ENCODE results near the gene MSH3.
"Not testable (repeated sequence)": the region's sequence is repeated elsewhere in the genome, so short reads cannot be mapped to it uniquely, and the experiment has no call there.

The MSH3 gene

DNA sequence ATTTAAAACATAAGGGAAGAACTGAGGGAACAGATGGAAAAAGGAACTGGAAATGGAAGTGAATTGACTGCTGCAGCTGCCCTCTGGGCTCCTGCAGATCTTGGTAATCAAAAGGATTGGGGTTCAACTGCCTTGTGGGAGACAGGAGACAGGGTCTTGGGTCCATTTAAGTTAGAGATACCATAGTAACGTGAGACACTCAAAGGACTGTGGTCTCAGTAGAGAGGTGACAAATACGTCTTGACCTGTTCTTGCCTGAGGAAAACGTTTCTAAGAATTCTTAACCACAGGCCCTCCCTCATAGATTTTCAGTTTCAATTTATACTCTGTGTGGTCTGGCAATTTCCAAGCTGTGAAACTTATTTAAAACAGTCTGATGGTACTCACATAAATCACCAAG is 101.2 kb downstream of the MSH3 start:
- DNase-seq (ENCODE audit: low spot score), result no peak

DNA sequence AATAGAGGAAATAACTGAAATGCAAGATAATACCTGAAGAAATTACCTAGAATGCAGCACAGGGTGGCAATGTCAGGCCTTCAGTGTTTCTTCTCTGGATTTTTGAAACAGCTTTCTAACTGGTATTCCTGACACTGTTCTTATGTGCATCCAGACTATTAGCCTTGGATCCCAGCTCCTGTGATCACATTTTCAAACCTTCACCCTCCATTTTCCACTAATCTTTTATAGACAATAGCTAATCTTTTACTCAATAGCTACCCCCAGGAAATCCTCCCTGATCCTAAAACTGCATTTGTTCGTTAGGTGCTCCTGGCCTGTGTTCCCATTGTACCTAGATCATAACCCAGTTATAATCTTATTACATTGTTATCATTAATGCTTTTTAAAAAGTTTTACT is 101.8 kb downstream of the MSH3 start:
- no peak for DNase-seq (ENCODE audit: low spot score)

DNA sequence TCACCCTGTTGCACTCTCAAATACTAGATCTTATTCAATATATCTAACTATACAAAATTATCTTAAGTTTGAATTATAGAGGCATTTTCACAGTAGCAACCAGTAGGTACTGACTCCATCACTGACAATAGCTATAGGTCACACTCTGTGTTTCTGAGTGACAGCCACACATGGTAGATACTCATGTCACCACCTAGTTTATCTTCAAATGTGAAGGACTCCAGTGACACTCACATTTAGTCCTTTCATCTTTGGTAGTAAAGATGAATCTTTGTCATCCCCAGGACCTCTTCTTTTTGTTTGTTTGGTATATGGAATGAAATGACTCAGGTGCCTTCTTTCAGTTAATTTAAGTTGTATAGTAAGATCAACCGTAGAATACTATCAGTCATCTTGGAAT is 102.8 kb downstream of the MSH3 start:
- DNase-seq (ENCODE audit: low spot score), result no peak

DNA sequence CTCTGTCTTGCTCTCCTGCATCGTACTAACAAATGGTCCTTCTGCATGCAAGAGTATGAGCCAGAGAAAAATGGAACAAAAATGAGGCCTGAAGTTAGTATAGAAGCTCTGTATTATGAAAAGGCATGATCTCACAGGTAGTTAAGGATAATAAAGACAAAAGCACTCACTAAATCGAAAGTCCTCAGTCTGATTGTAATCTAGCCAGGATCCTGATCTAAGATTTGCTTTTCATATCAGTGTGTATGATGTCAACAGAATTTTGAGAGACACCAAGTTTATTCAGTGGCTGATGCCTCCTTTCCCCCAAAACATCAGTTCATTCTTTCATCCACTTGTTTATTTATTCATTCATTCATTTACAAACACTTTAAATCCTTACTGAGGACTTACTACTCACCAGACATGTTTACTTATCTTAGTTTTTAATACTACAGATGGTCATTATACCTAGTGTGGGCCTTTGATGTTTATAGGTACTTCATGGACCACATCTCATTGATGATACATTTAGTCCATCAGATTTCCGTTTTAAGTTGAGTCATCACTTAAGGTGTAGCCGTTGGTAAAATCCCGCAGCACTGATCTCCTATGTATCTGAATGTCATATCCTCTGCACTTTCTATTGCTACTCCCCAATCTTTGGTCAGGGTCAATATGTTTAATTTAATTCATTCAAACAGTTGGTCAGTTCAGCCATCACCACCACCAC is 105.6 kb downstream of the MSH3 start:
- DNase-seq (ENCODE audit: low spot score), result no peak

DNA sequence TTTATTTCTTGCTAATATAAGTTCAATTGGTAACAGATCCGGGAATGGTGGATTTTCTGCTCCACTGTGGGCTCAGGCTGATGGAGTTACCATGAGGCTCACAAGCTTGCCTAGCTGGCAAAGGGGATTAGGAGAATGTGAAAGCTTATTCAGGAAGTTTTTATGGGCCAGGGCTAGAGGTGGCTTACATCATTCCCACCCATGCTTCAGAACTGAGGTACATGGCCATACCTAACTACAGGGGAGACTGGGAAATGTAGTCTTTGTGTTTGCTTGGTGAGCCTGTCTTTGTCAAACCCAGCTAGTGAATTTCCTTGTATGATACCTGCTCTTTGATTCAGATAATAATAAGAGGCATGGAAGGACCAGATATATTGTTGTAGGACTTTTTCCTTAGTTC is 106.2 kb downstream of the MSH3 start:
- DNase-seq (ENCODE audit: low spot score), result no peak

DNA sequence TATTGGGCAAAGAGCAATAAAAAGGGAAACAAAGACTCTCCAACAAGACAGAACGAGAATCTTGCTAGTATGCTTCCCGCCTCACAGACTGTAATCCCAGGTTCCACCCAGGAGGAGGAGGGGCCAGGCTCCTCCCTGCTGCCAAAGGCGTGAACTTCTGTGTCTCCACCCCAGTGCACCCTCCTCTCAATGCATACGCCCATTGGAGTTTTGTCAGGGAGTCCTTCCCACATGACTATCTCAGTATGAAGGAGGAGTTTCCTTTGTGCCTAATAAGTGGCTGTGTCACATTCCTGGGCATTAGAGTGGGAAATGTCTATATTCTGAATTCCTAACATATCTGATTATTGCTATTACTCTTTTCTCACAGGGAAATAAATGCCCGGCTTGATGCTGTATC is 106.7 kb downstream of the MSH3 start:
- DNase-seq (ENCODE audit: low spot score), result no peak

DNA sequence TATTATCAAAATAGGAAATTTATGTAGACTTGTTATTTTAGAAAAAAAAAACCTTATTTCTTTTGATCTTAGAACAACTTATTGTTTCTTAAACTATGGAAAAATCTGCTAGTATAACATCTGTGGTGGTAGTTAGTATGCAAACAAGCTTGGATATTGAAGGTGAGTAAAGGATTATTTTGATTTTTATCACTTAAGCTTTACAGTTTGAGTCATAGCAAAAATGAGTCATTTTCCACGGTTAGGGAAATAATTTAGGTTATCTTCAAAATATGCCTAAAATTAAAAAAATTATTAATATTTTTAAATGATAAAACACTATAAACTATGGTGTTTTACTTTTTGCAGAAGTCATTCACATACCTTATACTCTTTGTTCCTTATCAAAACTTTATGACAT is 107.5 kb downstream of the MSH3 start:
- no peak for DNase-seq (ENCODE audit: low spot score)

DNA sequence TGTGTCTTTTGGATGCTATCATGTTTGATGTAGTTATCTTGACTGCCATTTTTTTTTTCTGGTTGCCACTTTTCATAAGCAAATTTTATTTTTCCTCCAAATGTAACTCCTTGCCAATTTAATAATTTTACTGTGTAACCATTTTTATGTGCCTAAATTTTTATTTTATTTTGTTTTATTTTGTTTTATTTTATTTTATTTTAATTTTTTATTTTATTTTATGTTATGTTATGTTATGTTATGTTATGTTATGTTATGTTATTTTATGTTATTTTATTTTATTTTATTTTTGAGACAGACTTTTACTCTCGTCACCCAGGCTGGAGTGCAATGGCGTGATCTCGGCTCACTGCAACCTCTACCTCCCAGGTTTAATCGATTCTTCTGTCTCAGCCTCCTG is 108.1 kb downstream of the MSH3 start:
- no peak for DNase-seq (ENCODE audit: low spot score)

DNA sequence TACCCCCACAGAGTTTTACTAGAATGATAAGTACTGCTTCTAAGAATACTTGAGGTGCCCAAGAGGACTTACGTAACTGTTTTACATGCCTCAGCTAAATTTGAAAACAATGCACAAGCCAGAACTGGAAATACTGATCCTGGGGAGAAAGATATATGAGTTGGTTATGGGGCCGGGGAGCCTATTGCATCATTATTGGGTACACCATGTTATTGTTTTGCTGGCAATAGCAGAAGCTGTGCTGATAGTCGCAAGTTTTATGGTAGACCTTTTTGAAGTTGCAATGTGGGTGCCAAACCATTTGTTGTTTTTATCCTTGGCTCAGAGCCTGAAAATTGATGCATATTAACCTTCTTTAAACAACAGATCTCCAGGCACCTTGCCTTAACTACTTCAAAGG is 108.8 kb downstream of the MSH3 start:
- DNase-seq (ENCODE audit: low spot score), result no peak

DNA sequence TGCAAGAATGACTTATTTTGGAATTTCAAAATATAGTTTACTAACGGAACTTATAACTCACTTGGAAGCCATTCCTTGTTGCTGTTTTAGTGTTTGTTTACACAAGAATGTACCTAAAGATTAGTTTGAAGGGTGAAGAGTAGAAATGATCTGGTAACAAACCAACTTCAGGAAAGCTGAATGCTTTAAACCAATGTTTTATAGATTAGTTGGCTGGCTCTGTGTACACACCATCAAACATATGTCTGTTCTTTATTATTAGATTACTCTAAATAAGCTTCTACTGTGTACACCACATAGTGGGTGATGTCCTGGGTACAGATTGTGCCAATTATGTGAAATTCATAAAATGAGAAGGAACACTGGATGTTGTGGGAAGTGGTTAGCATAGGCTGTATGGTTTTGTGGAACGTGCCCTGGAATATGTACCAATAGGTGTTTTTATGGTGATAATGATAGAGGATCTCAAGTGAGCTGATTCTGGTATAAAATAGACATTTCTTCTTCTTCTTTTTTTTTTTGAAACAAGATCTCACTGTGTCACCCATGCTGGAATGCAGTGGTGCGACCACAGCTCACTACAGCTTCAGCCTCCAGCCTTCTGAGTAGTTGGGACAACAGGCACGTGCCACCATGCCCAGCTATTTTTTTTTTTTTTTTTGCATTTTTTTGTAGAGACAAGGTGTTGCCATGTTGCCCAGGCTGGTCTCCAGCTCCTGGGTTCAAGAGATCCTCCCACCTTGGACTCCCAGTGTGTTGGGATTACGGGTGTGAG is 109.6 kb downstream of the MSH3 start:
- no peak for DNase-seq (ENCODE audit: low spot score)

DNA sequence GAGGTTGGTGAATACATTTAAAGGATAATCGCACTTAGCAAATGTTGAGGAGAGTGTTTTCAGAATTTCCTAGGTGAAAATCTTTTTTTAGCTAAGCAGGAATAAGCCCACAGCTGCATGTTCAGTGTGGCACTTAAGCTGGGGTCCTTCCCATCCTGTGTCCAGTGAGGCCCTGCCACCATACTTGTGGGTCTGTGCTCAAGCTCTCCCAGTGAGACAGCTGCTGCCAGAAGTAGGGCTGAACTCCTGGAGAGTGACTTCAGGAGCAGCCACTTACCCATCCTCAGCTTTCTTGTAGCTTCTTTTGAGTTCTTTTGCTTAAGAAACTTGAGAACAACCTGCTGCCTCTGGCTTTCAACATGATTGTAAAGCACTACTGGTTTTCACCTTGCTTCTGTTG is 110.3 kb downstream of the MSH3 start:
- DNase-seq (ENCODE audit: low spot score), result no peak

DNA sequence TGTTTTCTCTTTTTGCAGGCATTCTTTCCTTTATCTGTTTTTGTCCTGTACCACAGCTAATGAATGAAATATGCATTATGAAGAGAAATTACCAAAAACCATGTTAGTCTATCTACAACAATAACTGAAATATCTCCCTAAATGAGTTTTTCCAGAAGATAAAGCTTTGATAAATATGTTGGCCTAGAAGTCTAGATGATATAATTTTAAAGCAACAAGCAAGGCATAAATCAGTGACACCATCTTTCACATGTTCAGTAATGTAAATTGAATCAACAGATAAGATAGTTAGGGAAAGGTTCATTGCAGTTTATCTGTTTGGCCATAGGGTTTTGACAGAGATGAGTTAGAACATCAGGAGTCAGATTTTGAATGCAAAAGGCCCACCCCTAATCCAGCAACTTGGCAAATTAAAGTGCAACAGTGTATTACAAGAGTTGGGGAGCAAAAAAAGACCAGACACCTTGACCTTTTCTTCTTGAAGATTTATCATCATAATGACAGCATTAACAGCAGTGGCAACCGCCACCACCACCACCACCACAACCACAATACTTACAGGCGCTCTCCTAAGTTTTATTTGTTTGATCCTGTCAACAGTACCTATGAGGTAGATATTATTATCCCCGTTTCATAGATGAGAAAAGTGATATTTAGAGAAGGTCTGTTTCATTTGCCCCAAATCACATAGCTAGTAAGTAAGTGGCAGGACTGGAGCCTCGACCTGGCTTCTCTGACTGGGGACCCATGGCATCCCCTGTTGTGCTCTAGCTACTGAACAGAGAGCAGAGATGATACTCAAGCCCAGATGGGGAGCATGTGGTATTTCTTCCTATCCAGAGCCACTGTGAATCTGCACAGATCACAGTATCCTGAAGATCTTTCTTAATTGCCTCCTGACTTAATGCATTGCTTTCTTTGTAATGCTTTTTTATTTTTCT is 123.2 kb downstream of the MSH3 start:
- DNase-seq (ENCODE audit: low spot score), result no peak

DNA sequence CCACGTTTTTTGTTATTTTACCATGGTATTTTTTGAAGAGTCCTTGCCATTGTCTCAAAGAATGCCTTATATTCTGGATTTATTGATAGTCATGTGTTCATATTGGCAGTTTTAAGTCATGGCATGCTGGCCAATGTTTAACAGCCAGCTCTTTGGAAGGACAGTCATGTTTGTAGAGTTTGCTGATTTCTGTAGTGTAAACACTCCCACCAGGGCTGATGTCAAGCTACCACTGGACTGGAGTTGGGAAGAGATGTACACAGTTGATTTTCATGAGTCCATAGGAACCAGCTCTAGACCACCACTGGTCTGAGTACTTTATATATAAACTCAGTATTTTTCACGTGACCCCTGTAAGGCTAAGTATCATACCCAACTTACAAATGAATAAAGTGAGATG is 125.6 kb downstream of the MSH3 start:
- no peak for DNase-seq (ENCODE audit: low spot score)

DNA sequence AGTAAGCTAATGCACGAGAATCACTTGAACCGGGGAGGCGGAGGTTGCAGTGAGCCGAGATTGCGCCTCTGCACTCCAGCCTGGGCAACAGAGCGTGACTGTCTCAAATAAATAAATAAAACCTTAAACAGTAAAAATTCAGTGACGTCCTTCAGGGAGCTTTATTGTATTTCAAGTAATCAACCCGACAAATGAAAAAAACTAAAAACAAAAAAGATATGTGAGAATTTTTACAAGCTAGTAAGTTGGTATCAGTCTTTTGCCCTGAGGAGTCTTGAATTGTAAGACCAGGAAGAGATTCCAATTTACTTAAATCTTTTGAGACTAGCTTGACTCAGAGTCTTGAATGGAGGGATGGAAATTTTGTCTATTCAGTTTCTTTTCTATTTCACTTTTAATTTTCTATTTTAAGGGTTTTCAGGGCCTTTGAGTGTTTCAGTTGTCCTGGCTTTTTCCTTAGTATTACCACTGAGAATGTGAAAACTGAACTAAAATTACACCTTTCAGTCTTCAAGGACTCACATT is 126.4 kb downstream of the MSH3 start:
- DNase-seq (ENCODE audit: low spot score), result no peak

DNA sequence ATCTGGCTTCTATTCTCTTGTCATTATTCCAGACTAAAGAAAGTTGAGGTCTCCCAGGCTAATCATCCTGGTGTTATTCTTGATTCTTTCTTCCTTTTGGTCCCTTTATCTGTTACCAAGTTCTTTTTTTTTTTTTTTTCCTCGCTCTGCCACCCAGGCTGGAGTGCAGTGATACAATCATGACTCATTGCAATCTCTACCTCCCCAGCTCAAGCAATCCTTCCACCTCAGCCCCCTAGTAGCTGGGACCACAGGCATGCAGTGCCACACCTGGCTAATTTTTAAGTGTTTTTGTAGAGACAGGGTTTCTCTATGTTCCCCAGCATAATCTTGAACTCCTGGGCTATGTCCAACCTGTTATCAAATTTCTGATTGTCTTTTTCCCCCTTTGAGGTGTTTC is 126.9 kb downstream of the MSH3 start:
- no peak for DNase-seq (ENCODE audit: low spot score)

DNA sequence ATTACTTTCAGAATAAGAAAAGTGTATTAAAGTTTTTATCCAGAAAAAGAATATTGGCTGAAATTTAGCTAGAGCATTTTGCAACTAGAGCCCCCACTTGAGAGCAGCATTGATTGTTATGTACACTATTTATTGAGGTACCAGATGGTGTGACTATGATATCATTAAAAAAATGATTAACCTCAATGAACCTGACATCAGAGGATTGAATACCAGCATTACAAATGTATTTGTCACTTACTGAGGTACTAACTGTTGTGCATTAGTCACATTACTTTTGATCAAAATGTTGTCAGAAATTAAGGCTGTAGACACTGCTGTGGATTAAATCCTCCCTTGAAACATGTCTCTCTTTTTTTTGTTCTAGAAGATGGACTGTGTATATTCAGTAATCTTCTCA is 128.2 kb downstream of the MSH3 start:
- DNase-seq (ENCODE audit: low spot score), result no peak

DNA sequence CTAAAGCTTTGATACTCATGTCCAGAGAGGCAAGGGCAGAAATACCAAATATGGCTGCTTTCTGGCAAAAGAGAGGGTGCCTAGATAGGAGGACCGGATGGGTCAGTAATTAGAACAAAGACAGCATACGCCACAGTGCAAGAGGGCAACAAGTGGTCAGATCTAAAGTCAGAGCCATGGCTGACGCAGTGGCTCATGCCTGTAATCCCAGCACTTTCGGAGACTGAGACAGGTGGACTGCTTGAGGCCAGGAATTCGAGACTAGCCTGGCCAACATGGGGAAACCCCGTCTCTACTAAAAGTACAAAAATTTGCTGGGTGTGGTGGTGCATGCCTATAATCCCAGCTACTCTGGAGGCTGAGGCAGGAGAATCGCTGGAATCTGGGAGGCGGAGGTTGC is 129.3 kb downstream of the MSH3 start:
- not testable (repeated sequence) for DNase-seq (ENCODE audit: low spot score)

DNA sequence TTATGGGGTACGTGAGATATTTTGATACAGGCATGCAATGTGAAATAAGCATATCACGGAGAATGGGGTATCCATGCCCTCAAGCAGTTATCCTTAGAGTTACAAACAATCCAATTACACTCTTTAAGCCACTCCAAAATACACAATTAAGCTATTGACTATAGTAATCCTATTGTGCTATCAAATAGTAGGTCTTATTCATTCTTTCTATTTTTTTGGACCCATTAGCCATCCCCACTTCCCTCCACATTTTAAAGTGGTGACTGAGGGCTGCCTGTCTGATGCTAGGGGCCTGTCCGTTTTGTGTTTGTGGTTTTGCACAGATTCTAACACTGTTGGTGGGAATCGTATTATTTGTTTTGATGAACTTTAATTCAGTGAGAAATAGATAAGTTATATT is 130.0 kb downstream of the MSH3 start:
- no peak for DNase-seq (ENCODE audit: low spot score)

DNA sequence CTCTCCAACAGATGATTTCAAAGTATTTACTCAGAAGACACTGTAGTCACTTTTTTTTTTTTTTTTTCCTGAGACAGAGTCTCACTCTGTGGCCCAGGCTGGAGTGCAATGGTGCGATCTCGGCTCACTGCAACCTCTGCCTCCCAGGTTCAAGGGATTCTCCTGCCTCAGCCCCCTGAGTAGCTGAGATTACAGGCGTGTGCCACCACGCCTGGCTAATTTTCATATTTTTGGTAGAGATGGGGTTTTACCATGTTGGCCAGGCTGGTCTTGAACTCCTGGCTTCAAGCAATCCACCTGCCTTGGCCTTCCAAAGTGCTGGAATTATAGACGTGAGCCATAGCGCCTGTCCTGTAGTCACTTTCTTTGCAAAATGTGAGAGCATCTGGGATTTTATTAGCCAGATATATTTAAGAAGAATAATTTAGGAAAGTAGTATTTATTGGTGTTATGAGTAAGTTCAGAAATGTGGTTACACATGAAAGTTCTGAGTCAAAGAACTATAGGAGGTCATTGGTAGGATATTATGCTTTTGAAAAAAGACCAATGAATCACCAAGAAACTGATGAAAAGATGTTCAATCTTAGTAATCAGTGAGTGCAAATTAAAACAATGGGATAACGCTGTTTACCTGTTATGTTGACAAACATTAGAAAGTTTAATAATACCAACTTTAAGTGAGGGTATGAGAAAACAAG is 135.0 kb downstream of the MSH3 start:
- DNase-seq (ENCODE audit: low spot score), result not testable (repeated sequence)

DNA sequence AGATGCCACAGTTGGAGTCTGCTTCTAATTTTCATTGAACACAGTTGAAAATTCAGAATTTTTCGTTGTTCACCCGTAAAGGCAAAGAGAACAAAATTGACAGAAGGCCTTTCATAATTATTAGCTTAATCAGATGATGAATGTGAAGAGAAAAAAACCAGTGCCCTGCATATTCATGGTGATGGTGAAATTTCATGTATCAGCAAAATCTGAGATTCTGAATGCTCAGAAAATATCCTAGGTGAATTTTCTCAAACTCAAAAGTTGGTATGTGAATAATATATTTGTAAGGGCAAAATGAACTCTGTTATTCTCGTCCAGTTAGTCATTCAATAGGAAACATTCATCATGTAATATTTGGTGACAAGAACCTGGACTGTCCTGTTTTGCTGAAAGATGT is 136.2 kb downstream of the MSH3 start:
- no peak for DNase-seq (ENCODE audit: low spot score)

DNA sequence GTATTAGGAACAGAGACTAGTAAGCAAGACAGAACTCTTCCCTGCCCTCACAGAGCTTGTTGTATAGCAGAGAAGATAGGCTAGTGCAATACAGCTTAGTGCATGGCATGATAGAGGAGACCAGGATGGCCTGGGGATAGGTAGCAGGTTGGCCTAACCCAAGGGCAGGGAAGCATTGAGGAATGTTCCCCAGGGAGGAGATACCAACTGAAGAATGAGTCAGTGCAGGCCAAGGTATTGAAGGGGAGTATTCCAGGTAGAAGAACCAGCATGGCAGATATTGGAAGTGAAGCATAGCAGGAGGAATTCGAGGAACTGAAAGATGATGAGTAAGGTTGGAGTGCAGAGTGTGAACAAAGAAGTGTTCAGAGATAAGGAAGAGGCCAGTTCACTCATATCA is 138.9 kb downstream of the MSH3 start:
- DNase-seq (ENCODE audit: low spot score), result no peak

DNA sequence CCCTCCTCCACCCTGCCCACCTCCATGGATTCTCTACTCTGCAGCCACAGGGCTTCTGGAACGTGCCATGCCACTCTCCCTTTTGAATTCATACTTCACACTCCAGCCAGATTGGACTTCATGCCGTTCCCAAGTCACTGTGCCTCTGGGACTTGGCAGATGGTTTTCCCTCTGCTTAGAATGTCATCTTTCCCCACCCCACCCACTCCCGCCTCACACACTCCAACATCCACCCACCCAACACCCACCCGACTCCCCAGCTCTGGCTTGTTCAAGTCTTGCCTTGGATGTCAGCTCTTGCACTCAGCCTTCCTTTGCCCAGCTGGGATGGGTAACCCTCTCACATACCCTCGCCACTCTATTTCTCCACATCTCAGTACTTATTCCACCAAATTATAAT is 142.4 kb downstream of the MSH3 start:
- DNase-seq (ENCODE audit: low spot score), result no peak

All from ecto neural progenitor cell (in vitro differentiated cells).